ENCODE measurements around the gene PLXNB2. TPM values are rescaled to one million over a fixed set of nuclear protein-coding genes. Genes with fewer than 3 reads are reported as not detected.

Gene PLXNB2
- polyA plus RNA-seq, 3 donors = 38.2 to 368 (median 70.5) TPM

- WGBS (ENCODE audit: insufficient coverage) = under 1% methylated on average over 85 of the region's 92 CpGs
- peak overlapping the region; percentile 51 for H3K4me2 ChIP-seq (replicated peaks; ENCODE audit: extremely low read depth, low read length, poor library complexity, severe bottlenecking)
- H3K36me3 Mint-ChIP-seq = no peaks in the 10 kb centered on the region
- no peak overlapping the region for H2AFZ ChIP-seq (ENCODE audit: insufficient read depth, low read depth, low read length, poor library complexity, severe bottlenecking)
- H3K9me3 Mint-ChIP-seq = peaks cover 0 to 3% (median 0%) of the 10 kb centered on the region in 7 donors
- peaks cover 0 to 7% of the 10 kb centered on the region in 2 donors for H3K9me3 ChIP-seq (replicated peaks in 1 of 2; ENCODE audit: control insufficient read depth in 1 of 2, insufficient read depth in 1 of 2, low read length in 2 of 2)
- H3K27me3 Mint-ChIP-seq (ENCODE audit: low read depth in 3 of 3) = peaks cover 38 to 53% (median 45%) of the 10 kb centered on the region in 3 donors
- no peaks in the 10 kb centered on the region for H3K36me3 ChIP-seq (replicated peaks in 1 of 2; ENCODE audit: control insufficient read depth in 1 of 2, insufficient read depth in 2 of 2, low read length in 2 of 2)
- H3K4me1 ChIP-seq (ENCODE audit: control insufficient read depth in 1 of 2, insufficient read depth in 2 of 2, low read length in 2 of 2) = peaks cover 9 to 23% of the 10 kb centered on the region in 2 donors
- H3K79me2 ChIP-seq (ENCODE audit: insufficient read depth, low read length) = no peaks in the 10 kb centered on the region
- peaks cover 10% of the 10 kb centered on the region for H3K4me1 Mint-ChIP-seq
- no peaks in the 10 kb centered on the region for H4K20me1 ChIP-seq (ENCODE audit: insufficient read depth, low read length)
- no peak for DNase-seq
- H3K4me3 Mint-ChIP-seq = peak overlapping the region; percentile 42 to 57
- TF ChIP-seq, protein P1, sequence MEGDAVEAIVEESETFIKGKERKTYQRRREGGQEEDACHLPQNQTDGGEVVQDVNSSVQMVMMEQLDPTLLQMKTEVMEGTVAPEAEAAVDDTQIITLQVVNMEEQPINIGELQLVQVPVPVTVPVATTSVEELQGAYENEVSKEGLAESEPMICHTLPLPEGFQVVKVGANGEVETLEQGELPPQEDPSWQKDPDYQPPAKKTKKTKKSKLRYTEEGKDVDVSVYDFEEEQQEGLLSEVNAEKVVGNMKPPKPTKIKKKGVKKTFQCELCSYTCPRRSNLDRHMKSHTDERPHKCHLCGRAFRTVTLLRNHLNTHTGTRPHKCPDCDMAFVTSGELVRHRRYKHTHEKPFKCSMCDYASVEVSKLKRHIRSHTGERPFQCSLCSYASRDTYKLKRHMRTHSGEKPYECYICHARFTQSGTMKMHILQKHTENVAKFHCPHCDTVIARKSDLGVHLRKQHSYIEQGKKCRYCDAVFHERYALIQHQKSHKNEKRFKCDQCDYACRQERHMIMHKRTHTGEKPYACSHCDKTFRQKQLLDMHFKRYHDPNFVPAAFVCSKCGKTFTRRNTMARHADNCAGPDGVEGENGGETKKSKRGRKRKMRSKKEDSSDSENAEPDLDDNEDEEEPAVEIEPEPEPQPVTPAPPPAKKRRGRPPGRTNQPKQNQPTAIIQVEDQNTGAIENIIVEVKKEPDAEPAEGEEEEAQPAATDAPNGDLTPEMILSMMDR (IDR thresholded peaks at IDR 0.05) = no peak
- H3K27me3 ChIP-seq (ENCODE audit: control insufficient read depth in 2 of 2, insufficient read depth in 2 of 2, low read length in 2 of 2) = peaks cover 10 to 35% of the 10 kb centered on the region in 2 donors
- H3K4me3 ChIP-seq (replicated peaks in 1 of 3; ENCODE audit: low read depth in 2 of 3, low read length in 3 of 3) = peak overlapping the region in 1 of 3 experiments; percentile 30
- intact Hi-C loops (cut with micrococcal nuclease) = no loop called here
- no peak overlapping the region for H3K27ac ChIP-seq (ENCODE audit: low read depth in 1 of 2, low read length in 2 of 2)
- H3K27ac Mint-ChIP-seq = no peak overlapping the region
- no peak overlapping the region for H3K9ac ChIP-seq (ENCODE audit: insufficient read depth, low read length, poor library complexity, severe bottlenecking)
Observed at GRCh38 chr22:50260801-50261614, 46.4 kb downstream of the PLXNB2 start.

DNA sequence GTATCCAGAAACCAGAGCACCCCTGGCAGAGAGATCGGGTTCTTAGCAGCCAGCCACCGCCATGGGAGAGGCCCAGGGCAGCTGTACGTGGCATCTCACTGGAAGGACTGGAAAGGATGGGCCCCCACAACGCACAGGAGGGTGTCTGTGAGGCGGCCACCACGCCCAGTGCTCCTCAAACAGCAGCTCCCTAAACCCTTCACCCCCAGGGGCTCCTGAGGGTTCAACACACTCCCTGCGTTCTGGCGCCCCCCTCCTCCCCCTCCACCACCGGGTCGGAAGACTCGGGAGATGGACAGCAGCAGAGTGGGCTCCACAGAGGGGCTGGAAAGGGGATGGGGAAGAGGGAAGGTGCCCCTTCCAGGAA is 47.0 kb downstream of the PLXNB2 start:
- no peaks in the 10 kb centered on the region for H3K79me2 ChIP-seq (ENCODE audit: insufficient read depth, low read length)
- H3K36me3 ChIP-seq (replicated peaks in 1 of 2; ENCODE audit: control insufficient read depth in 1 of 2, insufficient read depth in 2 of 2, low read length in 2 of 2) = no peaks in the 10 kb centered on the region
- peaks cover 10 to 35% of the 10 kb centered on the region in 2 donors for H3K27me3 ChIP-seq (ENCODE audit: control insufficient read depth in 2 of 2, insufficient read depth in 2 of 2, low read length in 2 of 2)
- no peaks in the 10 kb centered on the region for H4K20me1 ChIP-seq (ENCODE audit: insufficient read depth, low read length)
- H3K9me3 ChIP-seq (replicated peaks in 1 of 2; ENCODE audit: control insufficient read depth in 1 of 2, insufficient read depth in 1 of 2, low read length in 2 of 2) = peaks cover 0 to 7% of the 10 kb centered on the region in 2 donors
- Mint-ChIP-seq H3K4me3 (peak overlapping the region; percentile 24 to 42), H3K27ac (no peak overlapping the region), H3K9me3 (peaks cover 0 to 3% (median 0%) of the 10 kb centered on the region in 7 donors), H3K4me1 (peaks cover 10% of the 10 kb centered on the region), H3K27me3 (ENCODE audit: low read depth in 3 of 3) (peaks cover 37 to 53% (median 39%) of the 10 kb centered on the region in 3 donors), H3K36me3 (no peaks in the 10 kb centered on the region)
- H3K9ac ChIP-seq (ENCODE audit: insufficient read depth, low read length, poor library complexity, severe bottlenecking) = no peak overlapping the region
- 56% methylated on average over 3 of the region's 11 CpGs for WGBS (ENCODE audit: insufficient coverage)
- H2AFZ ChIP-seq (ENCODE audit: insufficient read depth, low read depth, low read length, poor library complexity, severe bottlenecking) = no peak overlapping the region
- TF ChIP-seq, protein P1 (IDR thresholded peaks at IDR 0.05) = no peak
- no peak for DNase-seq
- no peak overlapping the region for H3K4me3 ChIP-seq (replicated peaks in 1 of 3; ENCODE audit: low read depth in 2 of 3, low read length in 3 of 3)
- peaks cover 9 to 23% of the 10 kb centered on the region in 2 donors for H3K4me1 ChIP-seq (ENCODE audit: control insufficient read depth in 1 of 2, insufficient read depth in 2 of 2, low read length in 2 of 2)
- intact Hi-C loops (cut with micrococcal nuclease) = no loop called here
- H3K4me2 ChIP-seq (replicated peaks; ENCODE audit: extremely low read depth, low read length, poor library complexity, severe bottlenecking) = peak overlapping the region; percentile 51
- H3K27ac ChIP-seq (ENCODE audit: low read depth in 1 of 2, low read length in 2 of 2) = no peak overlapping the region
